Globus pallidus (tissue), 1 donor: Measurements from ENCODE around the gene SPDEF.

Experiments
- DNase-seq: peaks from one replicate; pipeline ENCODE4 v3.0.0-alpha.2; 2015; ENCODE audit warnings: low spot score

The SPDEF gene

DNA sequence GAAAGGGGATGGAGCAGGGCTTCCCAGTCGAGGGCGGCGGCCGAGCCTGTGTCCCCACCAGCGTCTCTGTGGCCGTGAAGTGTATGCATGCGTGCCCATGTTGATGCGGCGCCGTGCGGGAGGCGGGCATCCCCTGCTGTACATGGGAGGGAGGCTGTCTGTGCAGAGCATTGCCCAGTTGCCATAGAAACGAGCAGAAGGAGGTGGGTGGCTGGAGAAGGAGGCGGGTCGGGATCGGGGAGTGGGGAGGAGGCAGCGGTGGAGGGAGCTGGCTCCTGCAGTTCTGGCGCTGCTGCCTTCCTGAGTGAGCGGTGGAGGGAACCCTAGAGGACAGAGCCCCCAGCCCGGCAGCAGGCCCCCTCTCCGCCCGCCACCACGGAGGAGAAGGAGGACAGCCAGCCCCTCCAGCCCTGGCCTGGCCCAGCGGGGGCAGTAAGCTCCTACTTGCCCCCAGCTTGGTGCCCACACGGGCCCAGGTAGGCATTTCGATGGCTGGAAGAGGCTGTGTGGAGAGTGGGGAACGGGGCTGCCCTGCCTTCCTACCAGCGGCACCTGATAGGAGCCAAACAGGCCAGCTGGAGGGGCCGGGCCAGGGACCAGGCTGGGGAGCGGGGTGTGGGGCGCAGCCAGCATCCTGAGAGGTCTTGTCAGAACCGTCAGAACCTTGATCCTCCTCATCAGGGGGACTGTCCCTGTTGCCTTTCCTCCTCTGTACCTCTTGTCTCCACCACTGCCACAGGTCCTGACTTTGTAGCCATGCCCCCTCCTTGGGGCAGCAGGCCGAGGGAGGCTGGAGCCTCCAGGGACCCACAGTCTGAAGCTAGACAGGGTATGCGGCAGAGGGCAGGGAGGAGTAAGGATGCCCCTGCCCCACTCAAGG, 41.3 kb downstream of the SPDEF start:
- peak; percentile 16 for DNase-seq

DNA sequence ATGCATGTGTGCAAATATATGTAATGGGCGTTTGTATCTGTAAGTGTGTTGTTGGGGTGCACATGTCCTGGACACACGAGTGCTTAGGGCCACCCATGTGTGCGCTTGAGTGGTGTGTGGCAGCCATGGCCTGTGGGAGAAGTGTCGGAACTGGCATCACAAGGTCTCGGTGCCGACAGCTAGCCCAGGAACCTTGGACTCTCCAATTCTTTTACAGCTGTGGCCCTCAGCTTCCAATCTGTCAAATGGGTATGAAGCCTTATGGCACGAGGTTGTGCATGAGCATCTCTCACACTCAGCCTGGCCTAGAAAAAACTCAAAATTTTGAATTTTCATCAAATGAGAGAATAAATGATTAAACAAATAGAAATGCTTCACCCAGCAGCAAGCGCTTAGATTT, 42.0 kb downstream of the SPDEF start:
- DNase-seq: no peak

DNA sequence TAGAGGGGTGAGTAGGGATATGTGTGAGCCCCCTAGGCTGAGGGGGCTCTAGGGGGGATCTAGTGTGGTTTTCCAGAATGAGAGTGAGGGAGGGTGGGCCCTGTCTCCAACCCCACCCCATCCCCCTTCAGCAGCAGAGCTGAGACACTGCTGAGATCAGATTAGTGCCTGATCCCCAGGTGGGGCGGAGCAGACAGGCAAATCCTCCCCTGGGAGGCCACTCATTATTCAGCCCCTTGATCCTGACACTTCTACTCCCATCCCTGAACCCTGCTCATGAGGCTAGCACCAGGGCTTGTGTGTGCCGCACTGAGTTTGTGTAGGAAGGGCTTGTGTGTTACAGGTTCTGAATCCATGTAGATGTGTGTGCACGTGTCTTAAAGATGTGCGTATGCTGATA, 42.5 kb downstream of the SPDEF start:
- no peak for DNase-seq

DNA sequence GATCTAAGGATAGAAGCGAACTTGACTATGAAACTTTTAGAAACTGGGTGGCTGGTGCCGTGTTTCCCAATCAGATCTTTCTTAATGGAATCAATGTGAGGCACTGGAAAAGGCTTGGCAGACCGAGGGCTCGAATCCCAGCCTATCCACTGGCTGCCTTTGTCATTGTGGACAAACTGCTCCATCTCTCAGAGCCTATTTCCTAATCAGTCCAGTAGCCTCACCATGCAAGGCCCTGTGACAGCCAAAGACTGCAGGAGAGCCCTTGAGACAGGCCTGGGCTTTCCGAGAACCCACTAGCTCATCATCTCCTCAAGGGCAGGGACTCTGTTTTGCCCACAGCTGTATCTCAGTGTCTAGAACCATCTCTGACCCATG, 43.4 kb downstream of the SPDEF start:
- no peak for DNase-seq

DNA sequence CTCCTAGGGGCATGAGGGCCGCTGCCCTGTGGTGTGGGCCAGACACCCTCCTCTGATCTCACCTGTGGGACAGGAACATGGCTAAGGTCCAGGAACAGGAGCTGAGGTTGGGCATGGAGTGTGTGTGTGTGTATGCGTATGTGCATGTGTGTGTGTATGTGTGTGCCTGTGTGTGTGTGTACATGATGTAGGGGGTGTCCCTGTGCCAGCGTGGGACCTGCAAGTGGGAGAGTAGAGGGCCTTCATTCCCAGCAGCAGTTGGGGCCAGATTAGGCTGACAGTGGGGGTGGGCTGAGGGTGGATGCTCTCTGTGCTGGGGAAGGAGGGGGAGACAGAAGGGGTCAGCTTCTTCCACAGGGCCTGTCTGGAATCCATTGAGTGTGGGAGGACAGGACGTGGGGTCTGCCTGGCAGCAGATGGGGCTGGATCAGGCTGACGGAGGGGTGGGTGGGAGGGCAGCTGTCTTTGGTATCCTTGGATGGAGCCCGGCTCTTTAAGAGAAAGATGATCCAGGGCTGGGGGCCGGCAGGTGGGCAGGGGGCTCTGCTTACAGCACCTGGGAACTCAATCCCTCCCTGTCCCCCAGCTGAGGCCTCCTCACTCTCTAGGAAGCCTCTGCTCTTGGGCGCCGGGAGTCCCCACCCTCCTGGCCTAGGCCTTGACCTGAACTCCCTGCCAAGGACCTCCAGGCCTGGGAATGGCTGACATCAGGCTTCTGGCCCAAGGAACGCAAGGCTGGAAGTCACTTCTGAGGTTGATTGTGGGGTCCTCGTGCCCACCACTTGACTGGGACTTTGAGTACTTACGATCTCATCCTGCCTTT, 44.0 kb downstream of the SPDEF start:
- no peak for DNase-seq

DNA sequence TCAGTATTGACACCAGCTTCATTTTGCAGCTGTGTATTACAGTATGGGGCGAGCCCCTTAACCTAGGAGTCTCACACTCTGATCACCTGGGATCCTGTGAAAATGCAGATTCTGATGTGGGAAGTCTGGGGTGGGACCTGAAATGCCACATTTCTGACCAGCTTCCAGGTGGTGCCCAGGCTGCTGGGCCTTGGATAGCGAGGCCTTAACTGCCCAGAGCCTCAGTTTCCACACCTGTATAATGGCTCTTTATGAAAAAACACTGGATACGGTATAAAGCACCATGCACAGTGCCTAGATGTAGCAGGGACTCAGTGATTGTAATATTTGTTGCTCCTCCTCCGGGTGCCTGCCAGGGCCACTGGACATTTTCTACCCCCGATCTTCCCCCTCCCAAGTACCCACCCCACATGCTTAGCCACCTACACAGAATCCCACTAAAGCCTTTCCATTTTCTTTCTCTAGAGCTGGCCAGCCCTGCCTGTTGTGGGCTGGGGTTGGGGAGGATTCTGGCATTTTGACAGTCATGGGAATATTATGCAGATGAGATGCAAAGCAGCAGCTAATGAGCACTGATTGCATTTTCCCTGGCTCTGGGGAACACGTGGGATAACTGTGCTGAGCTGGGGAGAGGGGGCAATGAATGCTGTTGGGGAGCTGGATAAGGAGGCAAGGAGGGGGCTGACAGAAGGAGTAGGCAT, 44.8 kb downstream of the SPDEF start:
- no peak for DNase-seq

DNA sequence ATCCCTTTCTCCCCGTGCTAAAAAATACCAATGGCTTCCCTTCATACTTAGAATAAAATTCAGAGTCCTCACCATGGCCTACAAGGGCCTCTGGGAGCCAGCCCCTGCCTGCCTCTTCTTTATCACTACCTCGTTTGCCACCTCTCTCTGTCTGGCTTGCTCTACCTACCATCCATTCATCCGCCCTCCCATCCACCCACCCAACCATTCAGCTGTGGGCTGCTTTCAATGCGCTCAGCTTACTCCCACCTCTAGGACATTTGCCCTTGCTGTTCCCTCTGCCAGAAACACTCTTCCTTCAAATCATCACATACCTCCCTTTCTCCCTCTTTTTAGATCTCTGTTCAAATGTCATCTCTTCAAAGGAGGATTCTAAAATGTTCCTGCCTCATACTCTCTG, 45.8 kb downstream of the SPDEF start:
- no peak for DNase-seq

DNA sequence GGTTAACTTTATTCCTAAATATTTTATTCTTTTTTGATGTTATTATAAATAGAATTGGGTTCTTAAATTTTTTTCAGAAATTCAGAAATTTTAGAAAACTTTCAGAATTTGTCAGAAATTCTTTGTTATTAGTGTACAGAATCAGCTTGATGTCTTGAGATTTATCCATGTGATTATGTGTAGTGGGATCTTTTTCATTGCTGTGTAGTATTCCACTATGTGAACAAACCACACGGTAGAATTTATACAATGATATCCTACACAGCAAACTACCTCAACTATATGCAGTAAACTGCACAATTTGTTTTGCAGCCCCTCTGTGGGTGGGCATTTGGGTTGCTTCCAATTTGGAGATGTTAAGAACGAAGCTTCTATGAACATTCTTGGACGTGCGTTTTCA, 46.3 kb downstream of the SPDEF start:
- DNase-seq: no peak

DNA sequence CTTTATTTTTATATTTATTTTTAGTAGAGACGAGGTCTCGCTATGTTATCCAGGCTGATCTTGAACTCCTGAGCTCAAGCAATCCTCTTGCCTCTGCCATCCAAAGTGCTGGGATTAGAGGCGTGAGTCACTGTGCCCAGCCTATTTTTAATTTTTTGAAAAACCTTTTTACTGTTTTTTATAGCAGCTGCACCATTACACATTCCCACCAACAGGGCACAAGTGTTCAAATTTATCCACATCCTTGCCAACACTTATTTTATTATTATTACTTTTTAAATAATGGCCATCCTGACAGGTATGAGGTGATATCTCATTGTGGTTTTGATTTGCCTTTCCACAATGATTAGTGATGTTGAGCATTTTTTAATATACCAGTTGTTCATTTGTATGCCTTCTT, 47.7 kb downstream of the SPDEF start:
- no peak for DNase-seq

DNA sequence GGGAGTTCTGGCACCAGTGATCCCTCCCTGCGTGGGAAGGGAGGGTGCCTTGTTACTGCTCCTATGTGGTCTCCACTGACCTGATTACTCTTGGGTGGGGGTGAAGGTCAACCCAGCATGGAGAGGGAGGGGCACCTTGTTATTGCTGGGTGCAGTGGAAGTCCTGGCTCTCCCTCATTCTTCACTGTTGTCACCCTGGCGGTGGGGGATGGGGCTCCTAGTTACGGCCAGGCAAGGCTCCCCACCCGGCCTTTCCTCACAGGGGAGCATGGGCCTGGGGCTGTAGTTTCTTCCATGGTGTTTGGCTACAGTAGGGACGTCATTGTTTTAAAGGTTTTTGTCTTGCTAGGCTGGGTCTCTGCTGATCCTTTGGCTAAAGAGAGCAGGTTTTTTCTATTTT, 49.4 kb downstream of the SPDEF start:
- no peak for DNase-seq

DNA sequence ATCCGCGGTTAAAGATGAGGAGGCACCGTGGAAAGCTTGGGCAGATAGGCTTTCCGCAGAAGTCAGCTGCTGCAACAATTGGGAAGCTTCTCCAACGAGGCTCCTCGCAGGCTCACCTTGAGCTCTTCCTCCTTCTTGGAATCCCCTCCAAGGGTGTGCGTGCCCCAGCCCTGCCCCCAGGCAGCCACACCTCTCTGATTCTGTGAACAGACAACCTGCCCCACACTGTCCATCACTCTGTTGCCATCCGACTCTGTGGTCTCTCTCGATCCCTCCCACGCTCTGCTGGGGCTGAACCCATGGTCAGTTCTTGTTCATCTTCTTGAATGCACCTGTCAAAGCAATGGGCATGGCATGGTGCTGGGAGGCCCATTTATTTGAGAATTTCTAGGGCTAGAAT, 58.7 kb downstream of the SPDEF start:
- DNase-seq: no peak

DNA sequence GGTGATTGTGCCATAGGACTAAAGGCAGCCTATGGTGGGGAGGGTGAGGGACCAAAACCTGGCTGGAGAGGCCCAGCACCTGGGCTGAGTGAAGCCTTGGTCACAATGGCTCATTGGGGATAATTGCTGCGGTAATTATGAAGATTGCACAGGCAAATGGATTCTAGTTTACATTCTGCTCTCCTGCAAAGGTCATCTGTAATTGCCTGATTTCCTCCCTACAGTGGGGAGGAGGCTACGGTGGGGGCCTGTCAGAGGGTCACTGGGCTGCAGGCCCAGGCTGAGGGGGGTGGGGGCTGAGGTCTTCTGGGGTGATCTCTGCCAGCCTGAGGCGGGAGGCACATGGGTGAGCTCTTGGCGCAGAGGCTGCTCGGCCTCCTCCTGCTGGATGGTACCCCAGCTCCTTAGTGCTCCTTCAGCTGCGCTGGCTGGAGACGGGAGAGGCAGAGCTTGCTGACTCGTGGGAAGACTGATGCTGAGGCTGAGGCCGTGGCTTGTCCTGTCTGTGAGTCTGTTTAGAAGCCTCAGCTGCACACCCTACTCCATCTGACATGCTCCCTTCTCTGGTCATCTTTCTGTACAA, 59.9 kb downstream of the SPDEF start:
- no peak for DNase-seq

DNA sequence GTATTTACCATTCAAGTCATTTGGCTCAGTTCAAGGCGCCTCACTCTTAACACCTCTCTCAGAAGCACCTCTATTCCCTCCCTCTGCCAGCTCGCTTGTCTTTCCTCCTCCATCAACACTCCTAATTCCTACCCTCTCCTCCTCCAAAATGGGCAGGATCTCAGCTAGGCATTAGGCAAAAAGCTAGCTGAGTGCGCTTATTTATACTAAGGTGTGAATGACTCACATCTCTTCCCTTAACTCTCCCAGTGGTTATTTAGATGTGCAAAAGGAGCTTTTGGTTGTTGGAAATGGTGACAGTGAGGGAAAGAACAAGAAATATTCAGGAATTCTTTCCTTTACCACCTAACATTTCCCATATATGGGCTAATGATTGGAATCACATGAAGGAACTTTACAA, 61.2 kb downstream of the SPDEF start:
- DNase-seq: no peak

DNA sequence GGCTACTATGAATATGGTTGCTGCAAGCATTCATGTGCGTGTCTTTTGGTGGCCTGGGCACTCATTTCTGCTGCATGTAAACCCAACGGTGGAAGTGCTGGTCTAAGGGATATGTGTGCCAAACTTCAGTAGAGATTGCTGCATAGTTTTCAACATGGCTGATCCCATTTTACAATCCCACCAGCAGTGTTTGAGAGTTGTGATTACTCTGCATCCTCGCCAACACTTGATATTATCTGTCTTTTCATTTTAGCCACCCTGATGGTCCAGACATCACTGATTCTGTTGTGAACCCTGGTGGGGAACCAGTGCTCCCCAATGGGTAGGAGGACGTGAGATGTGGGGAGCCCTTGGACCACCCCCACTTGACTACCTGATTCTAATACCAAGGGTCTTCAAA, 62.8 kb downstream of the SPDEF start:
- no peak for DNase-seq

DNA sequence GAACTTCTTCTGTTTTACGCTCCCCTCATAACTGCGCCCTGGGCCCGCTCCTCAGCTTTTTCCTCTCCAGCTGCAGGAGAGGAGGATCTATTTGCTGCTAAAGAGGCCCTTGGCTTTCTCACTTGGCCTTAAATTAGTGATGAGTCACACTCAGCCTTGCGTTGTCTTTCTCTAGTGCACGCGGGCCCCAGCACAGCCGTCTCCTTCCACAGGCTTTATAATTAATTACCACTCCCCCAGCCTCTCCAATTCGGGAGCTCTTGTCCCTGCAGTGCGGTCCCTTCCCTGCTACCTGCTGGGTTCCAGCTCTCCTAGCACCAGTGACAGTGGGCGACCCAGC, 65.1 kb downstream of the SPDEF start:
- no peak for DNase-seq

DNA sequence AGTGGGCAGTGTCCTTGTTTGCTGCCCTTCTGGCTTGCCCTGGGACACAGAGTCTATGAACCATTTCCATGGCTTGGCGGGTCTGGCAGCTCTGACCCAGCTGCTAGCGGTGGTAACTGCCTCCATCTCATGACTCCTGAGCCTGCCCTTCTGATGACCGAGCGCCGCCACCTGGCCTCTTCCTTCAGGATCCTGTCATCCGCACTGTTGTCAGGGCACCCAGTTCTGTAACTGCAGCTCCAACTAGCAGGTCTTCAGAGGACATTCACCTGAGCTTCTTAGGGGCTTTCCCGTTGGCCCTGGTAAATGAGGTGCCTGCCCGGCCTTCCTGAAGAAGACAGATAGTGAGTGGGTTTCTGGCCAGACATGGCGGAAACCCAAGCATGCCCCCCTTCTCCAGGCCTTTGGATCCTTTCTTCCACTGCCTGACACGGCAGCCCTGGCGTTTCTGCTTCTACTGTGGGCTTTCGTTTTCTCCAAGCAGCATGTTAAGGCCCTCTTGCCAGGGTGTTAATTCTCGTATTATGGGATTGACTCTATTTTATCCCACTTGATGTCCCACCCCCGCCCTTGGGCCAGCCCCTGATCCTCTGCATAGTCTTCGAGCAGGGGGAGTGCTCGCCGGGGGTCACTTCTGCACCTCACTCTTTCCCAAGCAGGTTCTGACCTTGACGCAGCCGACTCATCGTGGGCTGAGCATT, 65.6 kb downstream of the SPDEF start:
- DNase-seq: no peak

DNA sequence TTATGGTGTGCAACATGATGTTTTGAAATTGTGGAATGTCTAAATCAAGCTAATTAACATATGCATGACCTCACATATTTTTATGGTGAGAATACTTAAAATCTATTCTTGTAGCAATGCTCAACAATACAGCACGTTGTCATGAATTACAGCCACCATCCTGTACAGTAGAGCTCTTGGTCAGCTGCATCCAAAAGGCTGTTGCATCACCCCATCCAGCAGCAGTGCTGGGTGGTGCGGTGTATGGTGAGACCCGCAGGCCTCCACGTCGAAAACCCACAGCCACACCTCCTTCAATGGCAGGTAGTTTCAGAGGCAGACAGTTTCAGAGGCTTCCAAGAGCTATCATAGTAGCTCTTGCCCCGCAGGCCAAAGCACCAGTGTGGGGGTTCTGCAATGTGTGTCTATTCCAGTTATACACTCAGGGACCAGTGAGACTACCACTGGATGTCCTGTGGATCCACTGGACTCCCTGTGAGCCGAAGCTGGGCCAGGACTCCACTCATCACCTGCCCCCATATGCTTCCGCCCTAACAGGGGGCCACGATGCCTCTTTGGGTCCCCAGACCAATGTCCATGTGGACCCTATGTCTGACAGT, 66.8 kb downstream of the SPDEF start:
- no peak for DNase-seq
